Liver (tissue), 3 donors: Measurements from ENCODE around the gene NEAT1.

Experiments used
- CTCF ChIP-seq: fragments of 150-350 bp; IDR thresholded peaks from 2 replicates; pipeline ENCODE4 v1.5.1; 2017; ENCODE audit warnings: improper control_type of control experiment, low read depth, low read length; ENCODE audit not compliant: missing input control
- EGR1 ChIP-seq, 2 donors: IDR thresholded peaks; 2 replicates each; pipeline ENCODE4 v1.6.1; 2016 to 2018; ENCODE audit warnings: antibody characterized with exemption in 2 of 2, low read depth in 2 of 2
- FOXA1 ChIP-seq: IDR thresholded peaks from 2 replicates; pipeline ENCODE4 v1.6.1; 2016; ENCODE audit warnings: antibody characterized with exemption
- HNF4G ChIP-seq: IDR thresholded peaks from 2 replicates; pipeline ENCODE4 v1.6.1; 2016; ENCODE audit warnings: antibody characterized with exemption
- JUND ChIP-seq, 2 donors: IDR thresholded peaks; 2 replicates each; pipeline ENCODE4 v1.6.1; 2016; ENCODE audit warnings: antibody characterized with exemption in 2 of 2
- MAX ChIP-seq: IDR thresholded peaks from 2 replicates; pipeline ENCODE4 v1.6.1; 2016; ENCODE audit warnings: antibody characterized with exemption
- RAD21 ChIP-seq, 2 donors: IDR thresholded peaks; 2 replicates each; pipeline ENCODE4 v1.6.1; 2016; ENCODE audit warnings: antibody characterized with exemption in 2 of 2, mild to moderate bottlenecking in 2 of 2
- REST ChIP-seq: IDR thresholded peaks from 2 replicates; pipeline ENCODE4 v1.6.1; 2016; ENCODE audit warnings: antibody characterized with exemption, mild to moderate bottlenecking
- RXRA ChIP-seq, 2 donors: IDR thresholded peaks; 2 replicates each; pipeline ENCODE4 v1.6.1; 2017 to 2018; ENCODE audit warnings: antibody characterized with exemption in 2 of 2, mild to moderate bottlenecking in 1 of 2
- SP1 ChIP-seq: IDR thresholded peaks from 2 replicates; pipeline ENCODE4 v1.6.1; 2018; ENCODE audit warnings: antibody characterized with exemption, mild to moderate bottlenecking
- TAF1 ChIP-seq: conservative IDR thresholded peaks from 2 replicates; pipeline ENCODE4 v1.6.1; 2016; ENCODE audit warnings: antibody characterized with exemption, mild to moderate bottlenecking
- YY1 ChIP-seq: IDR thresholded peaks from 2 replicates; pipeline ENCODE4 v1.6.1; 2016; ENCODE audit warnings: antibody characterized with exemption, mild to moderate bottlenecking
- donor health status: healthy.
- donor health status: healthy.

GRCh38 chr11:65414776-65415498 lies 7.7 kb upstream of the NEAT1 start:
- TF ChIP-seq CTCF (no peak), REST (no peak), RXRA (IDR thresholded peaks at IDR 0.05) (no peak), TAF1 (no peak), EGR1 (IDR thresholded peaks at IDR 0.05; ENCODE audit: low read depth in 2 of 2) (no peak), MAX (no peak), HNF4G (no peak), SP1 (no peak), JUND (IDR thresholded peaks at IDR 0.05) (no peak), YY1 (no peak), FOXA1 (no peak), RAD21 (IDR thresholded peaks at IDR 0.05) (no peak)
